AG08396 (cell line): ENCODE data around the gene RHPN2.
A peak's percentile ranks its signal among the peaks of the same experiment; 100 is the strongest.
"Not testable (repeated sequence)": the region's sequence is repeated elsewhere in the genome, so short reads cannot be mapped to it uniquely, and the experiment has no call there.

ENCODE experiments used
- DNase-seq: peaks from one replicate; pipeline ENCODE4 v3.0.0; 2012; ENCODE audit warnings: low spot score, mixed read lengths

Gene RHPN2

DNA sequence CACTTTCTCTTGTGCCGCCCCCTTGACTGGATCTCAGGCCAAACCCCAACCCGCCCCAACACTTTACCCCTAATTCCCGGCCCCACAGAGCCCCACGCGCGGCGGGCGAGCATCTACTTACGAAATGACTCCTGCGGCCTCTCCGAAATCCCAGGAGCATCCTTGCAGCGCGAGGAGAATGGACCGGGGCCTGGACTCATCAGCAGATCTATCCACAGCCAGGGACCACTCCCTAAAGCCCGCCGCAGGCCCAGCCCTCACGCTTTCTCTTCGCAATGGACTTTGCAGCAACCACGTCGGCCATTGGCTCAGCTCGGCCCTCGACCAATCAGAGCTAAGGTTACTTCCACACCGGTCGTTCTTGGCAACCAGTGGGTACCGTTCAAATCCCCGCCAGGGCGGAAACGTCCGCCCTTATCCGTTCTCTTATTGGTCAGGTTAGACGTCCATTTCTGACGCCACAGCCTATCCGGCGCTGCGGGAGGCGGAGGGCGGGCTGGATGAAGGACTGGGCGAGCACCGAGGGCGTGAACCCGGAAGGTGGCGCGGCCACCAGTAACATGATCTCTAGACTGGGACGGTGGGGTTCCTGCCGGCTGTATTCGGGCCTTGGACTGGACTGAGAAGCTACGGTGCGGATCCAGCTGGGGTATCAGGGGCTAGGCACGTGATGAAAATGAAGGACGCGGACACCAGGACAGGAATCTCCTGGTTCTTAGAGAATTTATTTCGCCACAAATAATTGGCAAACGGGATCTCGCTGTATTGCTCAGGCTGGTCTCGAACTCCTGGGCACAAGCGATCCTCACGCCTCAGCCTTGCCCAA is 92.8 kb downstream of the RHPN2 start, which contains the start of the genes CEP89 and FAAP24:
Gene CEP89, minus strand, starts transcription at position 244 of the 826 bp plus-strand sequence. Its CDS starts 84 bp downstream, at position 160.
Gene FAAP24, plus strand, starts transcription at position 528 of the 826 bp plus-strand sequence. CDS start 955 bp downstream, outside the sequence.
- peak; percentile 99 for DNase-seq

- DNase-seq = no peak
These were observed 93.6 kb downstream of the RHPN2 start for GRCh38 chr19:32971012-32971595.

DNA sequence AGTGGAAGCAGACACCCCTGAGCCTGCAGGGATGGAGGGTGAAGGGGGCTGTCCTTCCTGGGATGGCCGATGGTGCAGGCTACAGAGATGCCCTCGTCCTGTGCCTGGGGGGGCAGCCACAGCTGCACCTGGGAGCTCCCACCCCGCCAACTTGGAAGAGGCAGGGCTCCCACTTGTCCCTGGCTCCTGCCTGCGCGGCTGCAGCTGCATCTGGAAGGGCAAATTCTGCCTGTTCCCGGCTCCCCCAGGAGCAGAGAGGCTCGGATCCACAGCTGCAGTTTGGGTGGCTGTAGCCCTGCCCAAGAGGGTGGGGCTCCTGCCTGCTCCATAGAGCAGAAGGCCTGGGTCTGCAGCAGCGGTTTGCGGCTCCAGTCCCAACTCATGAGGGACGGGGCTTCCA is 95.1 kb downstream of the RHPN2 start:
- no peak for DNase-seq

GRCh38 chr19:32966750-32967149 is 97.9 kb downstream of the RHPN2 start:
- DNase-seq = no peak

DNA sequence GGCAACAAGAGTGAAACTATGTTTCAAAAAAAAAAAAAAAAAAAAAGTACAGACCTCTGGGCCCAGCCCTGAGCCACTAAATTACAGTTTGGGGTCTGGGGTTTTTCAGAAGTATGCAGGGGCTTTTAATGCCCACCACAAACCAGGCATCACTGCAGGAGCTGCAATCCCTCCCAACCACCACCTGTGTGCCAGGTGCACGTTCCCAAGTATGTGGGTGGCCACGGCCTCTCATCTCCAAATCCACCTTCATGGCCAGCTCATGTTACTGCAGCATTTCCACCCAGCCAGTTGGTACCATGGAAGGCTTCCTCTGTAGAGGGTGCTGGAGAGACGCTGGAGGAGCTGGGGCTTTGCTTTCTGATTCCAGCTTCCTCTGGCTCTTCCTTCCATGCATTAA is 119.4 kb downstream of the RHPN2 start:
- no peak for DNase-seq

- DNase-seq = not testable (repeated sequence)
These were observed 123.4 kb downstream of the RHPN2 start for GRCh38 chr19:32941273-32941672.

DNA sequence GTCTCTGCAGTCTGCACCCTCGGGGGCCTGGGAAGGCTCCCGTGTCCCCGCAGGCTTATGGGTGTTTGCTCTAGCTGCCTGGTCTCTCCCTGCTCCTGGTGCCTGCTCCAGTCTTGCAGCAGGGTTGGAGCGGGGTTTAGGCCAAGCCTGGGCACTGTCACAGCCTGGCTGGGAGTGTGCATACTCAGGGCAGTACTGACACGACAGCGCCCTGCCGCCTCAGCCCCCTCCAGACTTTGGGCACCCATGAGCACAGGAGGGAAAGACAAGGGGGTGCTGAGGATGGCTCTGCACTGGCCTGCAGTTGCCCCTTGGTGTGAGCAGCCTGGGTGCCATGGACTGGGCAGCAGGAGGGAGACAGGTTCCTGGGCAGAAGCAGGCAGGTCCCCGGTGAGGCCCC is 128.6 kb downstream of the RHPN2 start:
- no peak for DNase-seq

GRCh38 chr19:32935629-32936028 is 129.1 kb downstream of the RHPN2 start:
- no peak for DNase-seq

DNA sequence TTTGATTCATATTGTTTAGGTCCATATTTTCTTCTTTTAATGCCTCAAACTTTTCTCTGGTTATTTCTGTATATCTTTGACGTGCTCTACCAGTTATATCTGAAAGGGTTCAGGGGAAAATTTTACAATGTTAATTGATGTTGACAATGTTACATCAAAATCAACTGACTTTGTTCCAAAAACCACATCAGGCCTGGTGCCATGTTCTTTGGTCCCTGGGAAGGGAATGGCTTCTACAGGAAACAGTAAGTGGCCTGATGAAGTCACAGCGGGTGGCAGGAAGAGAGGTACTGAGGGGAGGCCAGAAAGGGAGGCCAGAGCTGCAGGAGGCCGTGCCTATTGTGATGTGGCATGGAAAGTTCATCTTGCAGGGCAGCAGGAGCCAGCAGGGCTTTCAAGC is 131.1 kb downstream of the RHPN2 start:
- no peak for DNase-seq

DNA sequence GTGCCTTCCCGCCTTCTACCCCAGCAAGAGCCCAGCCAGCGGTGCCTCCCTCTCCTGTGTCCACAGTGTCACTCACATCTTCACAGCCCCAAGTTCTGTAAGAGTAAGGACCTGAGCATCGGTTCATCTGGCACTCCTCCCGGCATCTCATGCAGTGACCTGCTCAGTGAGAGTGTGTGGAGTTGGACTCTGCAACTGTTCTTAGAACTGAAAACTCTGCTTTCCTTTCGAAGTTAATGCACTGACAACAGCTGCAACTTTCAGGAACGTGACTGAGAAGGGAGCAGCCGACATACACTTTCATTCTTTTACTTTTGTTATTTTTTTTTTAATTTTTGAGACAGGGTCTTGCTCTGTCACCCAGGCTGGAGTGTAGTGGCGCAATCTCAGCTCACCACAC is 134.1 kb downstream of the RHPN2 start:
- DNase-seq = no peak

DNA sequence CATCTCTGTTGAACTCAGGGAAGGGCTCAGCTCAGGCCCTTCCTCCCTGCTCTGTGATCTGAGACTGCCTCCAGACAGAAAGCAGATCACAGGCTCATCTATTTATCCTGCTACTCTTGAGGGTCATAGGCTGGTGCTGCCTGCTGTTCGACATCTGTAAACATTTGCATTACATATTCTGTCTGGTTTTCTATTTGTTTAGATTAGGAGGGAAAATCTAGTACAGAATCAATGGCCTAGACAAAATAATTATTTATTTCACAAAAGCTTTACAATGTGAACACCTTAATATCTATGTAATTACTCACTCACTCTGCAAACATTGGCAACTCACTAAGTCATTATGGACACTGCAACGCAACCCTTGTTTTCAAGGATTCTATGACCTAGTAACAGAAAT is 135.9 kb downstream of the RHPN2 start:
- DNase-seq = no peak
